Measurements from ENCODE around the gene OPN3. TPM values are rescaled to one million over a fixed set of nuclear protein-coding genes. Genes with fewer than 3 reads are reported as not detected.

OPN3 gene
- total RNA-seq, 1 experiment from 2014 or later: 1.1 TPM

DNA sequence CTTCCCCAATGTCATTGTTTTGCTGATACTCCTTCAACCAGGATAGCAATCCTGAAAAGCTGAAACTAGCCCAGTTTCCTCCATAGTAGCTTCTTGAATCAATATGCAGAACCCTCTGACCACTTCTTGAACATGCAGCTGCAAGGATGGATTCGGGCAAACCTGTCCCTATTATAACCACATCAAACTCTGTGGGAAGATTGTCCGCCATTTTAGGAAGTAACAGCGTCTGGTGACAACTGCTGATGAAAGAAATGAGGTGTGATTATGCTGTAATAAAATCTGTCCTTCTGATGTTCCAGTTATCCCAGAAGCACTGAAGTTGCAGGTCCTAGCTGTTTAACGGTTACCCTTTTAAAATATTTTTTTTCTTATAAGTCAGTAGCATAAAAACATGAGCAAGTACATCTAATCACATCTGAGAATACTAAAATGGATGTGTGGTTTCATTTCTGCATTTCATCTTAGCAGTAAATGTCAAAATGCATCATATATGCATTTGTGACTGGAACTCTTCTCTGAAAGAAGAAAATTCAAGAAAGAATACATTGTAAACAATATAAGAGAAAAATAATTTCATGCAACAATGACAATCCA lies 4.5 kb downstream of the OPN3 start:
- DNase-seq: no peak
- Histone ChIP-seq H3K9me3 (no peaks in the 10 kb centered on the region), H3K27me3 (no peaks in the 10 kb centered on the region), H3K36me3 (0 out of 2 replicates have a peak, but pooled peaks cover 4% of the 10 kb centered on the region), H3K4me3 (no peak overlapping the region)

DNA sequence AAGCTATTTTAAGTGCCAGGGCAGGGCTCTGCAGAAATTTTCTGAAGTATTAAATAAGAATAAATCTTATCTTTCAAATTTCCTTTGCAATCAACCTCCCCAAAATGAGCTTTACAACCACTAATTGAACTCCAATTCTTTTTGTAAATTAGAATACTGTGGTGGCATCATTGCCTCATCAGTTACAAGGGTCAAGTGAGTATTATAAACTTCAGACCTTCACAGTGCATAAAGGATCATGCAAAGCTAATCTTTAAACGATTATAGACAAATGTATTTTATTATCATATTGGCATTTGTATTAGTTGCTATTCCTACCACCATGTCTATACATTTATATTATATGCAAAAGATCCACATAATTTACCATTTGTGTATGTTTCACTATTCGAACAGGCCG lies 7.2 kb downstream of the OPN3 start:
- H3K27me3 ChIP-seq: no peaks in the 10 kb centered on the region
- H3K4me3 ChIP-seq: no peak overlapping the region
- no peaks in the 10 kb centered on the region for H3K9me3 ChIP-seq
- H3K36me3 ChIP-seq: 0 out of 2 replicates have a peak, but pooled peaks cover 4% of the 10 kb centered on the region
- DNase-seq: no peak

DNA sequence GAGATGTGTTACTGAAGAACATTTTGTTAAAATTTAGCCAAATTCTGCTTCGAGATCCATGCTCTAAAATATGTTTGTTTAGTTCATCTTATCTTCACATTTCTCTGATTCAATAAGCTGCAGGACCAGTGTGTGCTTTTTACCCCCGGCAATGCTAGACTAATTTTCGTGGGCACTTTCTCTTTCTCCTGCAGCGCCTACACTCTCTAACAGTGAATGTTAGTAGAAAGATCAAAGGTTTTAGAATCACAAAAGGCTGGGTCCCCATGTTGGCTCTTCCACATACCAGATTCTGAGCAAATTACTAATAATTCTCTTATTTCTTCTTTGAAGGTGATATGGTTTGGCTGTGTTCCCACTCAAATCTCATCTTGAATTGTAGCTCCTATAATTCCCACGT lies 8.5 kb downstream of the OPN3 start:
- H3K27me3 ChIP-seq: no peaks in the 10 kb centered on the region
- no peaks in the 10 kb centered on the region for H3K9me3 ChIP-seq
- no peak for DNase-seq
- H3K36me3 ChIP-seq: 0 out of 2 replicates have a peak, but pooled peaks cover 4% of the 10 kb centered on the region
- no peak overlapping the region for H3K4me3 ChIP-seq

DNA sequence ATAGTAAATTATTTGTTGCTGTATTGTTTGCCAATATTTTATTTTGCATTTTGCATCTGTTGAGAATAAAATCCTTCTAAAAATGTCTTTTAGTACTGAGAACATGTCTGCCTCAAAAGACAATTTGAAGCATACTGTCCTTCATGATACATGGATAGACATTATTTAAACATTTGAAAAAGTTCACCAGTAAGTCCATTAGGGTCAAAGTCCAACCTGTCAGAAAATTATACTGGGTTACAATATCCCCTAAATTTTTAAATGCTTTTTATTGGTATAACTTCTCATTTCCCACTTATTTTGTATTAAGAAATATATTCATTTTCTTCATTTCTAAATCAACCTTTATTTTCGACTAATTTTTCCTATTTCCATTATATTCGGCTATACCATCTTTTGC lies 9.3 kb downstream of the OPN3 start:
- no peak for DNase-seq
- Histone ChIP-seq H3K27me3 (no peaks in the 10 kb centered on the region), H3K4me3 (no peak overlapping the region), H3K36me3 (0 out of 2 replicates have a peak, but pooled peaks cover 4% of the 10 kb centered on the region), H3K9me3 (no peaks in the 10 kb centered on the region)

DNA sequence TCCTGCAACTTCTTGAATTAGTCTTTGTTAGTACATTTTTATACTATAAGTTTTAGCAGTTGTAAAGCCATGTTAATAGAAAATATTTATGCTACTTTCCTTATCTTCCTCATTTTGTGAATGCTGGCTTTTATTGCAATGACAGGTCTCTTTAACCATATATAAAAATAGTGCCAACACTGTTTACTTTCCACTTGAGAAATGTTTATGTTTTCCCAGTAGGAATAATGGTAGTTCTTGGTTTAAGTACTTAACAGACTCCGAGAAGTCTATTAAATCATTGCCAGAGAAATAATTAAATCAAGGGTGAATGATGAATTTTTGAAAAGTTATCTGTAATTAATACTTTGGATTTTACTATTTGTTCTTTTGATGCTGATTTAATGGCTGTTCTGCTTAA lies 9.7 kb downstream of the OPN3 start:
- no peak for DNase-seq
- Histone ChIP-seq H3K36me3 (0 out of 2 replicates have a peak, but pooled peaks cover 4% of the 10 kb centered on the region), H3K4me3 (no peak overlapping the region), H3K27me3 (no peaks in the 10 kb centered on the region), H3K9me3 (no peaks in the 10 kb centered on the region)

DNA sequence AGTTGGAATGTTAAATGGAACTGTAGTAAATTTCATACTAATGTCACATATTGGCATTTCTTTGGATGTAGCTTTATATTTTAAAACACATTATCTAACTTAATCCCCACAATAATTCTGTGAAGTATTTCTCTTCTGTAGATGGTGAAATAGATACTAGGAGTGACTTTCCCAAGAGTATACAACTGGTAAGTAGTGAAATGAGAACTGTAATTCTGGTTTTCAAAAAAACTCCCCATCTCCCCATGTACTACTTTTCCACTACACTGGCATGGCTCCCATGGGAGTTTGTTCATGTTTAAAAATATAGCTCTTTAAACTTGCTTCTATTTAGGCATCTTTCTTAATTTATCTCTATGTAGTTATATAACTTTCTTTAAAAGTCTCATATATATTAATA lies 10.2 kb downstream of the OPN3 start:
- Histone ChIP-seq H3K4me3 (no peak overlapping the region), H3K27me3 (no peaks in the 10 kb centered on the region), H3K9me3 (no peaks in the 10 kb centered on the region), H3K36me3 (0 out of 2 replicates have a peak, but pooled peaks cover under 1% of the 10 kb centered on the region)
- DNase-seq: no peak

DNA sequence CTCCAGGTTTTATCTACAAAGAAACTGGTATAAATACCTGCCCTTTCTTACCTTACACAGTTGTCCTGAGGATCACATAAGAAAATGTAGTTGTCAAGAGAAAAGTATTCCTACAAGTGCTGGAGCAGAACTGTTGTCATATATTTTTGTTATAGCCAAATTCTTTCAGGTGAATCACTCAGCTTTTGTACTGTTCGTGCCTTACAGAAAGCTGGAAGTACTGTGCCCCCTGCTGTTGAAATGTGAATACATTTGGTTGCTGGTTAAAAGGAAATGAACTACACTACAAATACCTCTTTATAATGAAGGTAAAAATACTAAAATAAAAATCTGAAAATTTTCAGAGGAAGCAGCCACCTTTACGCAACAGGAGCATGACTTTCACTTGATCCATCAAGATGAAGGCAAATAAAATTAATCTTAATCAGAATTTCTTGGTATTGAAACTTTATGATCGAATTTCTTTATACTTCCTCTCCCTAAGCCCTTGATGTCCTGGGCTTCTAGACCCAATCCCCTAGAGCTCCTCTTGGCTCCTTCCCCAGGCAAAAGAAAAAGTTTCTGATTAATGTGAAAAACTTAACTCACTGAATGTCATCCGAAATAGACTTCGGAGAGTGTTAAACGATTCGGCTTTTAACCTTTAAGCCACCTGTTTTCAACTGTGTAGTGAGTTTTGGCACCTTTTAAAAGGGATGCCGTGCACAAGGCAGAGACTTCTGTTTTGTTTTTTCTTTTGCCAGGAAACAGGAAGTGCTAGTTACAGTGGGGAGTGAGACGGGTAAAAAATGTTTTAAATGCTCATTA lies 12.5 kb downstream of the OPN3 start:
- Histone ChIP-seq H3K36me3 (no peaks in the 10 kb centered on the region), H3K27me3 (no peaks in the 10 kb centered on the region), H3K9me3 (no peaks in the 10 kb centered on the region), H3K4me3 (no peak overlapping the region)
- peak; percentile 35 for DNase-seq

DNA sequence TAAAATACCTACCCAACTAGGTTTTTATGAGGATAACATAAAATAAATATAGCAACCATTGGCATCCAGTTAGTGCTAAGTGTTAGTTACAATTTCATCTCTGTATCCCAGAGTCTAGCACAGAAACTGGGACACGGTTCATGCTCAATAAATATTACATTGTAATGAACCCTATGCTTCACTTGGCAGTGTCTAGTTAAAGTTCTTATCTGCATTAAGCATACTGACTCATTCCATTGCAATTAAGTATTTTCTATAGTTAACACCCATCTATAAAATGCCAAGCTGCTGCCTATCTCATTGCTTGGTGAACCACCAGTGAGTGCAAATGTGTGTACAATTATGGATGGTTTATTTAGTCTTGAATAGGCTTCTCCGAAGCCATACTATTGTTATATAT lies 15.2 kb downstream of the OPN3 start:
- DNase-seq: no peak
- no peaks in the 10 kb centered on the region for H3K9me3 ChIP-seq
- no peak overlapping the region for H3K4me3 ChIP-seq
- no peaks in the 10 kb centered on the region for H3K27me3 ChIP-seq
- no peaks in the 10 kb centered on the region for H3K36me3 ChIP-seq

DNA sequence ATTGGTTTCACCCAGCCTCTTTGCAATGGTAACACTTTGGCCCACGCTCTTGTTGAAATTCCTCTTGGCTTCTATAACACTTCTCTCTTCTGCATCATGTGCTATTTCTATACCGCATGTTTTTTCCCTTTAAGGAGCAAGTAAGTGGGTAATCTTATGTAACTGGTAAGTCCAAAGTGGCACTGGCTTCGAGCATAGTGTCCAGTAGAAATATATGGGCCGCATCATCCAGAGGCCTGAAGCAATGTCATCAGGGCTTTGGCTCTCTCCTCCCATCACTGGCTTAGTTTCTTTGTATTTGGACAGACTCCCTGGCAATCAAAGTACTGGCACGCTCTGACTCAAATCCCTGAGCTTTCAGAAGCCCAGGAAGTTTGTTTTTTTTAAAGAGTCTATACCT lies 17.5 kb downstream of the OPN3 start:
- Histone ChIP-seq H3K36me3 (no peaks in the 10 kb centered on the region), H3K27me3 (no peaks in the 10 kb centered on the region), H3K9me3 (no peaks in the 10 kb centered on the region), H3K4me3 (no peak overlapping the region)
- peak; percentile 73 for DNase-seq

DNA sequence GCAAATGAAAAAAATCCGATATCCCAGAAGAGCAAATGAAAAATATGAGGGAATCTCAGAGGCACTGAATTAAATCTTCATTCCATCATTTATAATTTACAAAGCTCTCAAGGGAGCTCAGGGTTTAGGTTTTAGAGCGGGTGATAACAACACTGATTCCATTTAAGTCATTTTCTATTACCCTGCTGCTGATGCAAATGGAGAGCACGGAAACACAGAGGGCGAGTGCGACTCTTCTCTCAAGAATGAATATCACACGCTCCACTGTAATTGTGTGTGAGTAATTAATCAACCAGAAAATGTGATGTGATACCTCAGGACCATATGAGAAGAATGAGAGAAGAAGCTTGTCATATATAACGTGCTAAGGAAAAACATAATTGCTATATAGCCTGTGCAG lies 22.7 kb downstream of the OPN3 start:
- DNase-seq: no peak
- Histone ChIP-seq H3K36me3 (no peaks in the 10 kb centered on the region), H3K27me3 (no peaks in the 10 kb centered on the region), H3K9me3 (no peaks in the 10 kb centered on the region), H3K4me3 (no peak overlapping the region)

DNA sequence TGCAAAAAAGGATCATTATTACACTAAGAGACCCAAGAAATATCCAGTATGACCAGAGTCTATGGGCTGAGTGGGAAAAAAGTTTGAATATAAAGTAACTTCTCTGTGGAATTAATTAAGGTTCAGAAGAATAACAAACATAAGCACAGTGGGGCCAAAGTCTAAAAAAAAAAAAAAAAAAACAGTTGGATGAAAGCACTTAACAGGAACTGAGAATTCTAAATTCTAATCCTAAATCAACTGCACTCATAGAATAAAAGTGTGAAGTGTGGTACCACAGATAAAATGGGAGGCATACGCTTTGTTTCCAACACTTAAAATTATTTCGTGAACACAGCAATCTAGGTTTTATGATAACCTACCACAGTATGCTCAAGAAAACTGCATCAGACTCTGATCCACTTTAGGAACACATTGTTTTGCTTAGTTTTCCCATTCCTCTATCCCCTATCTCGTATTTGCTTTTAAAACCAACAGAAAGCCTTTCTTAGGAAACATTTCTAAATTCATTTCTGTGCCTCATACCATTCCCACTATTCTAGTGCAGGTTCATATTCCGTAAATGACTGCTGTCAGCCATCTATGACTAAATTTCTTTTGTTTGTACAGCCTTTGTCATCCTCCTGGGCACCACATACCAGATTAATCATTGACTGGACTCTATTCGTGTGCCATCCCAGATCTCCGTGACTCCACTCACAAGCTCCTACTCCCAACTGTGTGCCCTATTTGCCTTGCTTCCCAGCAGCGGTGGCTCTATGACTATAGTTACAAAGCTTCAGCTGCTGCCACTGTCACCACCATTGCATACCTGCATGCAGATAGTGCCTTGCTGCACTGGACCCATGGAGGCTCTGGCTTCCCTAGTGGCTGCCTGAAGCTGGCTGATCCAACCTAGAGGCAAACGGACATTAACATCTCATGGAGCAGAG lies 24.9 kb downstream of the OPN3 start:
- H3K4me3 ChIP-seq: no peak overlapping the region
- DNase-seq: peak; percentile 37
- no peaks in the 10 kb centered on the region for H3K9me3 ChIP-seq
- H3K27me3 ChIP-seq: no peaks in the 10 kb centered on the region
- H3K36me3 ChIP-seq: no peaks in the 10 kb centered on the region

DNA sequence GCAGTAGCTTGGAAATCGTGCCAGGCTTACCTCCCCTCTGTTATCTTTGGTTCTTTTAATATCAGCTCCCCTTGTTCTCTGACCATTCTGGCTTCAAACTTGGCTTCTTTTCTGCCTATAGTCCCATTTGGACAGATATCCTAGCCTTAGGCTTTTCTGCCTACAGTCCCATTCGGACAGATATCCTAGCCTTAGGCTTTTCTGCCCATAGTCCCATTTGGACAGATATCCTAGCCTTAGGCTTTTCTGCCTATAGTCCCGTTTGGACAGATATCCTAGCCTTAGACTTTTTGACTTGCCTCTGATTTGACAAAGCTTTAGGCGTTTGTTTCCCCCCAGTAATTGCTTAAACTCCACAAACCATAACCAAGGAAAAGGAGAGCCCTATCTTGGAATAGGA lies 25.6 kb downstream of the OPN3 start:
- H3K4me3 ChIP-seq: no peak overlapping the region
- no peak for DNase-seq
- H3K9me3 ChIP-seq: no peaks in the 10 kb centered on the region
- H3K36me3 ChIP-seq: no peaks in the 10 kb centered on the region
- no peaks in the 10 kb centered on the region; the same call in 1 of the 2 replicates for H3K27me3 ChIP-seq

DNA sequence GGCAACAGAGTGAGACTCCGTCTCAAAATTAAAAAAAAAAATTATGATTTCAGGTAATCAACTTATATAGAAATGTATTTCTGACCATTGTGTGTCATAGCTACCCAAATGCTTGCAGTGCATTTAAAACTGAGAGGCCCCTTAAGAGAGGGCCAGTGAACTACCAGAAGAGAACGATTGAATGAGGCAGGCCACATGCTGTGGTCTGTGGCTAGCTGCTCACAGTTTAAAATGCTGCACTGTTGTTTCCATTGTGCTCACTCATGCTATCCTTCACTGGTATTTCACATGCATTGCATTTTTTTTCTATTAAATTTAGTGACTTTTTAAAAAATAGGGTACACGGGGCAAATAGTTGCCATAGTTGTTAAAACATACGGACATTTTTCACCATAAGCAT lies 26.0 kb downstream of the OPN3 start:
- DNase-seq: no peak
- no peak overlapping the region for H3K4me3 ChIP-seq

DNA sequence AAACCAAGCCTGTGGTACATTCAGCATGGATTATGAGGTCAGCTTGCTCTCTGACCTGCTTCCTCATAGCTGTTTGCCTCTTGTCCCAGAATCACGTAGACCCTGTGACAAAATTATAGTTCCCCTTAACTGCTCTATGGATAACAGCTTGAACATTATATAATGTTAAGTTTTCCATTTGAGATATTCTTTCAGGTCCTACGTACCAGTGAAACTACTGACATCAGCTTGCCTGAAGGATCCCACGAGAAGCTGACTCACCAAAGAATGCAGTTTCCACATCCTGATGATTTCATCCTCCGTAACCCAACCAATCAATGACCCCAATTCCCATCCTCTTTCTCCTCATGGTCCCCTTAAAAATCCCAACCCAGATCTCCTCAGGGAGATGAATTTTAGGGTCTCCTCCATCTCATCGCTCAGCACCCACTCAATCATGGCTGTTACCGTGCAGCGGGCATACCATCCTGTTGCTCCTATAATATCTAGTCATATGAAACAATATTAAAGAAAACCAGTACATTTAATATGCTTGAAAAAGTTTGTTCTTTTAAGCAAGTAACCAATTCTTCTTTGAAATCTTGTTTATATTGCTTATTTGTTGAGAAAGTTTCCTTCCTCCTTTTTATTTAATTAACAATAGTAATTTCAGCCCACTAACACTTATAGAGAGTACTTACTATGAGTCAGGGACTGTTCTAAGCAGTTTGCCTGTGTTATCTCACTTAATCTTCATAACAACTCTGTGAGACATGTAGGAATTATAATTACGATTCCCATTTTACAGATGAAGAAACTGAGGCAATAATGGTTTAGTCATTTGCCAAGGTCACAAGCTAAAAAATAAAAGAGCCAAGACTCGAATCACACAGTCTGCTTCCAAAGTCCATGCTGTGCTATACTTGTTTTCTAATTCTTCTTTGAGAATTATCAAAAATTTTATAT lies 27.4 kb downstream of the OPN3 start:
- H3K27me3 ChIP-seq: no peaks in the 10 kb centered on the region; the same call in 1 of the 2 replicates
- no peak overlapping the region for H3K4me3 ChIP-seq
- H3K9me3 ChIP-seq: no peaks in the 10 kb centered on the region
- DNase-seq: peak; percentile 43
- H3K36me3 ChIP-seq: no peaks in the 10 kb centered on the region

More for the DNA sequence above, 26.0 kb downstream of the OPN3 start:
- Histone ChIP-seq H3K27me3 (no peaks in the 10 kb centered on the region; the same call in 1 of the 2 replicates), H3K9me3 (no peaks in the 10 kb centered on the region), H3K36me3 (no peaks in the 10 kb centered on the region)

DNA sequence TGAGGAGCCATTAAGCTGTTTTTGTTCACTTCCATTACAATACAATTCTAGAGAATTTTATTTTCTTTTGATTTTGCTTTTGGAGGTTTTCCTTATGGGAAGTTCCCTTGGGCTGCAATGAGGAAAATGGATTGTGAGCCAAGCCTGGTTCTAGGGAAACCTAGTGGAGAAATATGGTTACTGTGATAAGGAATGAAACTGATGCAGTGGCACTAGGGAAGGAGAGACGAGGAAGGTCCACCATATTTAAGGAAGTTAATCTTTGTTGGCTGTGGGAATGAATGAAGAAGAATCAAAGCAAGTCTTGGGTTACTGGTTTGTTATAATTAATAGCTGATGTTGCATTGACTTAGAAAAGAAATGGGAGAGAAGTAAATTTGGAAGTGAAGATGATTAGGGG lies 28.4 kb downstream of the OPN3 start:
- Histone ChIP-seq H3K27me3 (no peaks in the 10 kb centered on the region; the same call in 1 of the 2 replicates), H3K9me3 (no peaks in the 10 kb centered on the region), H3K36me3 (no peaks in the 10 kb centered on the region), H3K4me3 (no peak overlapping the region)
- no peak for DNase-seq

DNA sequence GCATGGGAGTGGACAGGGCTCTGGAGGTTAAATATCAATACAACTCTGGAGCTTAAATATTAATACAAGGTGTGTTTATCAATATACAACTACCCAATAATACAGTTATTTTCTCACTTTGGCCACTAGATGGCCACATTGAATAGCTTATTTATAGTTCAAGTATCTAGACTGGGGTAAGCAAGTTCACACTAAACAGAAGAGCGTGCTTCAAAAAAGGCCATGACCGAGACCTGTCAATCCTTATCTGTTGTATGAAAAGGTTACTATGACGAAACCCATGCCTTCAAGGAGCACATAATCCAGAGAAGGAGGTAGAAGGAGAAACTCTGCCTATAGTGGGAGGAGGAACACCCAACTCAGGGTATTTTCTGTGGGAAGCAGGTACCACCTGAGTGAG lies 29.1 kb downstream of the OPN3 start:
- H3K4me3 ChIP-seq: no peak overlapping the region
- H3K36me3 ChIP-seq: no peaks in the 10 kb centered on the region
- DNase-seq: no peak
- no peaks in the 10 kb centered on the region for H3K9me3 ChIP-seq
- H3K27me3 ChIP-seq: no peaks in the 10 kb centered on the region; the same call in 1 of the 2 replicates
